Body of pancreas (tissue), 4 donors: ENCODE data around the gene POLD2.

ENCODE experiments used
- CTCF ChIP-seq, 7 experiments: fragments of 450-650 bp in 4 of 7; fragments of 200-600 bp in 3 of 7; sonication (generic) in 3 of 7; IDR thresholded peaks; one replicate each; pipeline ENCODE4 v1.5.1; 2016 to 2019; ENCODE audit warnings: antibody characterized with exemption in 7 of 7
- POLR2A ChIP-seq, 3 donors: fragments of 450-650 bp; IDR thresholded peaks; one replicate each; pipeline ENCODE4 v1.6.1; 2016; ENCODE audit warnings: antibody characterized with exemption in 3 of 3, mild to moderate bottlenecking in 2 of 3

- no peak for TF ChIP-seq CTCF (IDR thresholded peaks at IDR 0.05)
- TF ChIP-seq POLR2A (IDR thresholded peaks at IDR 0.05): no peak
These were observed 3.0 kb downstream of the POLD2 start for GRCh38 chr7:44120395-44120794.
